Pancreas (tissue), 10 donors: Measurements from ENCODE around the gene NUP205. TPM values are rescaled to one million over a fixed set of nuclear protein-coding genes. Genes with fewer than 3 reads are reported as not detected.

Experiments used
- ATAC-seq, 4 donors: fragments of 200-7000 bp; cut with Tn5 transposase; one replicate each; pipeline versions ENCODE4 v1.8.0 to v1.9.1; 2020; ENCODE audit warnings: mild to moderate bottlenecking in 4 of 4, moderate library complexity in 4 of 4
- DNase-seq, 6 donors: peaks; one replicate each; pipeline ENCODE4 v3.0.0-alpha.2; 2020
- FAIRE-seq: peaks from 2 replicates; lab custom pipeline; 2012; peaks lifted over from hg19 to GRCh38; lab: Jason Lieb, UNC
- H3K27ac ChIP-seq, 4 donors: fragments of 200-600 bp; sonication (generic); 1 replicate in 3 of 4; 2 replicates in 1 of 4; pipeline versions ENCODE4 v1.5.0 to v1.8.0; 2020
- H3K27me3 ChIP-seq, 4 donors: fragments of 200-600 bp; one replicate each; pipeline ENCODE4 v1.8.0; 2021
- H3K36me3 ChIP-seq, 3 donors: fragments of 200-600 bp; sonication (generic) in 1 of 3; one replicate each; pipeline versions ENCODE4 v1.5.0 to v1.8.0; 2020 to 2021
- H3K4me1 ChIP-seq, 3 donors: fragments of 200-600 bp; one replicate each; pipeline ENCODE4 v1.8.0; 2021
- H3K4me3 ChIP-seq, 4 donors: fragments of 200-600 bp; sonication (generic) in 2 of 4; one replicate each; pipeline versions ENCODE4 v1.5.0 to v1.8.0; 2020 to 2021
- H3K9me3 ChIP-seq, 4 donors: fragments of 200-600 bp; one replicate each; pipeline ENCODE4 v1.8.0; 2021
- CTCF ChIP-seq, 4 donors: fragments of 200-600 bp; sonication (generic) in 3 of 4; IDR thresholded peaks; one replicate each; pipeline versions ENCODE4 v1.5.0 to v1.8.0; 2021; ENCODE audit warnings: antibody characterized with exemption in 4 of 4
- WGBS, 2 donors: extraction: QIAGEN DNeasy Blood & Tissue Kit; methylation state at CpG; one replicate each; pipeline ENCODE4 v1.1.7; 2013; 5-methylcytosine and 5-hydroxymethylcytosine counted together
- intact Hi-C, 3 donors: fragments of 100-400 bp; cut with DNase I; formaldehyde crosslinking; loops; one replicate each; pipeline versions ENCODE4 v1.11.1 to v1.14.2; 2022
- polyA plus RNA-seq, 2 donors: library from polyadenylated mRNA; stranded (reverse); fragments of 200-250 nt; gene quantifications; one replicate each; pipeline ENCODE4 v1.2.3, GENCODE V29; 2013
- total RNA-seq, 6 donors: library from RNA; stranded (reverse); fragmentation: NEBNext Ultra II Directional in 4 of 6; extraction: Animal tissue kit (Norgen Biotek cat#: 25700) in 4 of 6; gene quantifications; one replicate each; pipeline versions ENCODE4 v1.2.1 to v1.2.4, GENCODE V29; 2021 to 2023
- donor health status: healthy with polysubstance abuse.
- donor health status: DM: no; HTN: no; CAD: no; lungs with moderate emphysema.
- donor health status: DM: no; HTN: no; CAD: no.
- donor health status: control.
- donor health status: control.
- donor health status: Bipolar disorder and iron deficiency.
- donor health status: DM: yes; HTN: yes; CAD: no.
- donor health status: DM: no; HTN: no; CAD: no.
- donor health status: DM: no; HTN: no; CAD: no.
- donor health status: DM: yes; HTN: yes; CAD: no.

NUP205 gene
- total and polyA plus RNA-seq, 8 donors = 8.7 to 23.7 (median 14.5) TPM

GRCh38 chr7:135537905-135538304, 19.8 kb upstream of the NUP205 start:
- ATAC-seq (no peak), FAIRE-seq (no peak), DNase-seq (no peak)
- Histone ChIP-seq H3K4me3 (no peak overlapping the region), H3K9me3 (no peaks in the 10 kb centered on the region), H3K4me1 (no peaks in the 10 kb centered on the region), H3K27me3 (no peaks in the 10 kb centered on the region), H3K27ac (no peak overlapping the region), H3K36me3 (no peaks in the 10 kb centered on the region)
- intact Hi-C loops = no loop called here
- TF ChIP-seq CTCF (IDR thresholded peaks at IDR 0.05) = no peak

- DNase-seq = no peak
Measured at GRCh38 chr7:135538376-135538775, 19.3 kb upstream of the NUP205 start.

GRCh38 chr7:135539629-135540028, 18.1 kb upstream of the NUP205 start:
- no peaks in the 10 kb centered on the region for H3K9me3 ChIP-seq
- H3K4me3 ChIP-seq = no peak overlapping the region
- no peaks in the 10 kb centered on the region for H3K36me3 ChIP-seq
- DNase-seq = no peak
- no peaks in the 10 kb centered on the region for H3K4me1 ChIP-seq
- 80 to 90% methylated on average over 2 of the region's 2 CpGs for WGBS, 2 donors
- ATAC-seq = no peak
- intact Hi-C loops = no loop called here
- H3K27me3 ChIP-seq = no peaks in the 10 kb centered on the region
- no peak for FAIRE-seq
- TF ChIP-seq CTCF (IDR thresholded peaks at IDR 0.05) = no peak
- no peak overlapping the region for H3K27ac ChIP-seq

More at GRCh38 chr7:135538376-135538775, 19.3 kb upstream of the NUP205 start:
- Histone ChIP-seq H3K36me3 (no peaks in the 10 kb centered on the region), H3K4me3 (no peak overlapping the region), H3K9me3 (no peaks in the 10 kb centered on the region), H3K27me3 (no peaks in the 10 kb centered on the region), H3K27ac (no peak overlapping the region), H3K4me1 (no peaks in the 10 kb centered on the region)
- TF ChIP-seq CTCF (IDR thresholded peaks at IDR 0.05) = no peak
- intact Hi-C loops = no loop called here
- ATAC-seq (no peak), FAIRE-seq (no peak)
- WGBS, 2 donors = 41 to 42% methylated on average over 3 of the region's 3 CpGs

- DNase-seq (no peak), FAIRE-seq (no peak), ATAC-seq (no peak)
- Histone ChIP-seq H3K27ac (no peak overlapping the region), H3K27me3 (no peaks in the 10 kb centered on the region), H3K4me1 (no peaks in the 10 kb centered on the region), H3K4me3 (no peak overlapping the region), H3K36me3 (no peaks in the 10 kb centered on the region), H3K9me3 (no peaks in the 10 kb centered on the region)
- WGBS, 2 donors = 89 to 93% methylated on average over 6 of the region's 6 CpGs
- no peak for TF ChIP-seq CTCF (IDR thresholded peaks at IDR 0.05)
- intact Hi-C loops = no loop called here
Measured at GRCh38 chr7:135541029-135541428, 16.7 kb upstream of the NUP205 start.

GRCh38 chr7:135550196-135550595, 7.5 kb upstream of the NUP205 start:
- ATAC-seq (no peak), FAIRE-seq (no peak), DNase-seq (no peak)
- intact Hi-C loops = no loop called here
- no peak overlapping the region for H3K27ac ChIP-seq
- H3K36me3 ChIP-seq = no peaks in the 10 kb centered on the region
- 70 to 75% methylated on average over 7 of the region's 7 CpGs for WGBS, 2 donors
- no peaks in the 10 kb centered on the region for H3K27me3 ChIP-seq
- TF ChIP-seq CTCF (IDR thresholded peaks at IDR 0.05) = no peak
- no peaks in the 10 kb centered on the region for H3K4me1 ChIP-seq
- no peak overlapping the region for H3K4me3 ChIP-seq
- no peaks in the 10 kb centered on the region for H3K9me3 ChIP-seq
